Measurements from ENCODE around the gene SNRPF.

GRCh38 chr12:95857799-95858198 is 953 bp upstream of the SNRPF start:
- TF ChIP-seq CTCF (IDR thresholded peaks at IDR 0.05) = no peak
- no peak for TF ChIP-seq POLR2AphosphoS5 (IDR thresholded peaks at IDR 0.05)
- no peak for TF ChIP-seq POLR2A (IDR thresholded peaks at IDR 0.05)

All from prostate gland (tissue), 2 donors.